HL-60/S4 treated with phorbol 12-myristate 13-acetate at 8.2 ng/mL for 4 days and 3 days (cell line): ENCODE measurements around the gene HSPA14.
"Not testable (repeated sequence)": the region's sequence is repeated elsewhere in the genome, so short reads cannot be mapped to it uniquely, and the experiment has no call there.

Experiments
- in situ Hi-C: fragments of 300-500 bp; cut with MboI; formaldehyde crosslinking; loops from 2 replicates; pipeline ENCODE4 v1.15.0; 2022; ENCODE audit warnings: low sequenced_read_pairs

Gene HSPA14

GRCh38 chr10:14837757-14838581 lies at the start of gene HSPA14, which contains the start of the genes CDNF and MSANTD7:
HSPA14 (plus strand) TSS chr10:14838306; CDS start chr10:14838403, 97 bp downstream.
CDNF (minus strand) TSS chr10:14838037; CDS start chr10:14837946, 91 bp downstream.
MSANTD7 (plus strand) TSS chr10:14838306; CDS start chr10:14842285, 3,979 bp downstream.
- in situ Hi-C loops, result no loop called here

- in situ Hi-C loops, result no loop called here
Observed at GRCh38 chr10:14798636-14799035, 39.5 kb upstream of the HSPA14 start.

GRCh38 chr10:14800397-14800796 lies 37.7 kb upstream of the HSPA14 start:
- in situ Hi-C loops, result no loop called here

- in situ Hi-C loops, result no loop called here
Observed at GRCh38 chr10:14801723-14802122, 36.4 kb upstream of the HSPA14 start.

- in situ Hi-C loops, result no loop called here
Observed at GRCh38 chr10:14803827-14804226, 34.3 kb upstream of the HSPA14 start.

GRCh38 chr10:14806318-14806717 lies 31.8 kb upstream of the HSPA14 start:
- in situ Hi-C loops, result no loop called here

- in situ Hi-C loops, result no loop called here
Observed at GRCh38 chr10:14810969-14811953, 26.8 kb upstream of the HSPA14 start.

GRCh38 chr10:14812271-14812670 lies 25.8 kb upstream of the HSPA14 start:
- in situ Hi-C loops, result no loop called here

GRCh38 chr10:14815681-14816080 lies 22.4 kb upstream of the HSPA14 start:
- in situ Hi-C loops, result no loop called here

- in situ Hi-C loops, result not testable (repeated sequence)
Observed at GRCh38 chr10:14816717-14817116, 21.4 kb upstream of the HSPA14 start.

GRCh38 chr10:14820010-14820774 lies 17.9 kb upstream of the HSPA14 start:
- in situ Hi-C loops, result no loop called here

GRCh38 chr10:14820775-14821154 lies 17.3 kb upstream of the HSPA14 start:
- in situ Hi-C loops, result no loop called here

GRCh38 chr10:14821635-14822375 lies 16.3 kb upstream of the HSPA14 start:
- in situ Hi-C loops, result no loop called here

GRCh38 chr10:14822879-14823755 lies 15.0 kb upstream of the HSPA14 start:
- in situ Hi-C loops, result no loop called here

GRCh38 chr10:14823966-14824365 lies 14.1 kb upstream of the HSPA14 start:
- in situ Hi-C loops, result no loop called here

- in situ Hi-C loops, result no loop called here
Observed at GRCh38 chr10:14826076-14826829, 11.9 kb upstream of the HSPA14 start.

GRCh38 chr10:14833106-14833505 lies 5.0 kb upstream of the HSPA14 start:
- in situ Hi-C loops, result no loop called here

GRCh38 chr10:14836208-14836607 lies 1.9 kb upstream of the HSPA14 start:
- in situ Hi-C loops, result no loop called here
